ENCODE measurements around the gene TMEM179.

GRCh38 chr14:104561124-104561557, 43.4 kb downstream of the TMEM179 start:
- TF ChIP-seq, protein P1, sequence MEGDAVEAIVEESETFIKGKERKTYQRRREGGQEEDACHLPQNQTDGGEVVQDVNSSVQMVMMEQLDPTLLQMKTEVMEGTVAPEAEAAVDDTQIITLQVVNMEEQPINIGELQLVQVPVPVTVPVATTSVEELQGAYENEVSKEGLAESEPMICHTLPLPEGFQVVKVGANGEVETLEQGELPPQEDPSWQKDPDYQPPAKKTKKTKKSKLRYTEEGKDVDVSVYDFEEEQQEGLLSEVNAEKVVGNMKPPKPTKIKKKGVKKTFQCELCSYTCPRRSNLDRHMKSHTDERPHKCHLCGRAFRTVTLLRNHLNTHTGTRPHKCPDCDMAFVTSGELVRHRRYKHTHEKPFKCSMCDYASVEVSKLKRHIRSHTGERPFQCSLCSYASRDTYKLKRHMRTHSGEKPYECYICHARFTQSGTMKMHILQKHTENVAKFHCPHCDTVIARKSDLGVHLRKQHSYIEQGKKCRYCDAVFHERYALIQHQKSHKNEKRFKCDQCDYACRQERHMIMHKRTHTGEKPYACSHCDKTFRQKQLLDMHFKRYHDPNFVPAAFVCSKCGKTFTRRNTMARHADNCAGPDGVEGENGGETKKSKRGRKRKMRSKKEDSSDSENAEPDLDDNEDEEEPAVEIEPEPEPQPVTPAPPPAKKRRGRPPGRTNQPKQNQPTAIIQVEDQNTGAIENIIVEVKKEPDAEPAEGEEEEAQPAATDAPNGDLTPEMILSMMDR (IDR thresholded peaks at IDR 0.05) = no peak
- no peak for TF ChIP-seq POLR2A (IDR thresholded peaks at IDR 0.05)

All from lower leg skin (tissue), 3 donors.